ENCODE data around the gene ANKRD13C.

ANKRD13C gene

GRCh38 chr1:70221238-70222121, 133.0 kb downstream of the ANKRD13C start, which contains the start of gene SRSF11 (continued):
- TF ChIP-seq, protein P1, sequence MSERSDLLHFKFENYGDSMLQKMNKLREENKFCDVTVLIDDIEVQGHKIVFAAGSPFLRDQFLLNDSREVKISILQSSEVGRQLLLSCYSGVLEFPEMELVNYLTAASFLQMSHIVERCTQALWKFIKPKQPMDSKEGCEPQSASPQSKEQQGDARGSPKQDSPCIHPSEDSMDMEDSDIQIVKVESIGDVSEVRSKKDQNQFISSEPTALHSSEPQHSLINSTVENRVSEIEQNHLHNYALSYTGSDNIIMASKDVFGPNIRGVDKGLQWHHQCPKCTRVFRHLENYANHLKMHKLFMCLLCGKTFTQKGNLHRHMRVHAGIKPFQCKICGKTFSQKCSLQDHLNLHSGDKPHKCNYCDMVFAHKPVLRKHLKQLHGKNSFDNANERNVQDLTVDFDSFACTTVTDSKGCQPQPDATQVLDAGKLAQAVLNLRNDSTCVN (tag by site-specific recombination; optimal IDR thresholded peaks at IDR 0.05), result peak; percentile 96
- TF ChIP-seq ZNF76 (tag by site-specific recombination; IDR thresholded peaks at IDR 0.05; ENCODE audit: borderline replicate concordance, low read depth) (peak; percentile 95), ZNF791 (tag by site-specific recombination; IDR thresholded peaks at IDR 0.05) (no peak), YY1 (tag by site-specific recombination; IDR thresholded peaks at IDR 0.05) (peak; percentile 62; the same call in 1 of the 2 replicates), ZNF473 (tag by site-specific recombination; IDR thresholded peaks at IDR 0.05) (no peak), PRDM1 (tag by site-specific recombination; IDR thresholded peaks at IDR 0.05) (0 out of 2 replicates have a peak, but pooled peaks have one; percentile 44), ZNF394 (tag by site-specific recombination; IDR thresholded peaks at IDR 0.05; ENCODE audit: borderline replicate concordance) (0 out of 2 replicates have a peak, but pooled peaks have one; percentile 21), ZNF335 (tag by site-specific recombination; conservative IDR thresholded peaks at IDR 0.05) (peak; percentile 76), ZNF202 (tag by site-specific recombination; IDR thresholded peaks at IDR 0.05; ENCODE audit: borderline replicate concordance) (no peak)

GRCh38 chr1:70220517-70221237, 133.8 kb downstream of the ANKRD13C start:
- Histone ChIP-seq H3K9me3 (ENCODE audit: control insufficient read depth, insufficient read depth, low read depth, low read length) (no peaks in the 10 kb centered on the region), H3K36me3 (ENCODE audit: control insufficient read depth in 2 of 2, insufficient read depth in 1 of 2, low read length in 2 of 2) (peaks cover 18 to 39% of the 10 kb centered on the region in 2 experiments), H3K4me3 (ENCODE audit: low read depth, low read length) (peak overlapping the region; percentile 93), H3K27ac (ENCODE audit: extremely low read depth, low read depth, low read length) (peak overlapping the region; percentile 99), H3K4me1 (ENCODE audit: control insufficient read depth, insufficient read depth, low read length) (peaks cover 5% of the 10 kb centered on the region)
- peak; percentile 59; the same call in 1 of the 2 replicates for TF ChIP-seq ZNF394 (tag by site-specific recombination; IDR thresholded peaks at IDR 0.05; ENCODE audit: borderline replicate concordance)
- TF ChIP-seq KLF10 (tag by site-specific recombination; IDR thresholded peaks at IDR 0.05), result 0 out of 2 replicates have a peak, but pooled peaks have one; percentile 25
- no peak for TF ChIP-seq ZFP37 (tag by site-specific recombination; IDR thresholded peaks at IDR 0.05)
- no peak for TF ChIP-seq KLF8 (tag by site-specific recombination; IDR thresholded peaks at IDR 0.05)
- TF ChIP-seq, protein P2, sequence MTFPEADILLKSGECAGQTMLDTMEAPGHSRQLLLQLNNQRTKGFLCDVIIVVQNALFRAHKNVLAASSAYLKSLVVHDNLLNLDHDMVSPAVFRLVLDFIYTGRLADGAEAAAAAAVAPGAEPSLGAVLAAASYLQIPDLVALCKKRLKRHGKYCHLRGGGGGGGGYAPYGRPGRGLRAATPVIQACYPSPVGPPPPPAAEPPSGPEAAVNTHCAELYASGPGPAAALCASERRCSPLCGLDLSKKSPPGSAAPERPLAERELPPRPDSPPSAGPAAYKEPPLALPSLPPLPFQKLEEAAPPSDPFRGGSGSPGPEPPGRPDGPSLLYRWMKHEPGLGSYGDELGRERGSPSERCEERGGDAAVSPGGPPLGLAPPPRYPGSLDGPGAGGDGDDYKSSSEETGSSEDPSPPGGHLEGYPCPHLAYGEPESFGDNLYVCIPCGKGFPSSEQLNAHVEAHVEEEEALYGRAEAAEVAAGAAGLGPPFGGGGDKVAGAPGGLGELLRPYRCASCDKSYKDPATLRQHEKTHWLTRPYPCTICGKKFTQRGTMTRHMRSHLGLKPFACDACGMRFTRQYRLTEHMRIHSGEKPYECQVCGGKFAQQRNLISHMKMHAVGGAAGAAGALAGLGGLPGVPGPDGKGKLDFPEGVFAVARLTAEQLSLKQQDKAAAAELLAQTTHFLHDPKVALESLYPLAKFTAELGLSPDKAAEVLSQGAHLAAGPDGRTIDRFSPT (tag by site-specific recombination; IDR thresholded peaks at IDR 0.05), result 0 out of 2 replicates have a peak, but pooled peaks have one; percentile 19
- TF ChIP-seq, protein P3, sequence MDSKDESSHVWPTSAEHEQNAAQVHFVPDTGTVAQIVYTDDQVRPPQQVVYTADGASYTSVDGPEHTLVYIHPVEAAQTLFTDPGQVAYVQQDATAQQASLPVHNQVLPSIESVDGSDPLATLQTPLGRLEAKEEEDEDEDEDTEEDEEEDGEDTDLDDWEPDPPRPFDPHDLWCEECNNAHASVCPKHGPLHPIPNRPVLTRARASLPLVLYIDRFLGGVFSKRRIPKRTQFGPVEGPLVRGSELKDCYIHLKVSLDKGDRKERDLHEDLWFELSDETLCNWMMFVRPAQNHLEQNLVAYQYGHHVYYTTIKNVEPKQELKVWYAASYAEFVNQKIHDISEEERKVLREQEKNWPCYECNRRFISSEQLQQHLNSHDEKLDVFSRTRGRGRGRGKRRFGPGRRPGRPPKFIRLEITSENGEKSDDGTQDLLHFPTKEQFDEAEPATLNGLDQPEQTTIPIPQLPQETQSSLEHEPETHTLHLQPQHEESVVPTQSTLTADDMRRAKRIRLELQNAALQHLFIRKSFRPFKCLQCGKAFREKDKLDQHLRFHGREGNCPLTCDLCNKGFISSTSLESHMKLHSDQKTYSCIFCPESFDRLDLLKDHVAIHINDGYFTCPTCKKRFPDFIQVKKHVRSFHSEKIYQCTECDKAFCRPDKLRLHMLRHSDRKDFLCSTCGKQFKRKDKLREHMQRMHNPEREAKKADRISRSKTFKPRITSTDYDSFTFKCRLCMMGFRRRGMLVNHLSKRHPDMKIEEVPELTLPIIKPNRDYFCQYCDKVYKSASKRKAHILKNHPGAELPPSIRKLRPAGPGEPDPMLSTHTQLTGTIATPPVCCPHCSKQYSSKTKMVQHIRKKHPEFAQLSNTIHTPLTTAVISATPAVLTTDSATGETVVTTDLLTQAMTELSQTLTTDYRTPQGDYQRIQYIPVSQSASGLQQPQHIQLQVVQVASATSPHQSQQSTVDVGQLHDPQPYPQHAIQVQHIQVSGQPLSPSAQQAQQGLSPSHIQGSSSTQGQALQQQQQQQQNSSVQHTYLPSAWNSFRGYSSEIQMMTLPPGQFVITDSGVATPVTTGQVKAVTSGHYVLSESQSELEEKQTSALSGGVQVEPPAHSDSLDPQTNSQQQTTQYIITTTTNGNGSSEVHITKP (tag by site-specific recombination; IDR thresholded peaks at IDR 0.05), result 0 out of 2 replicates have a peak, but pooled peaks have one; percentile 35
- TF ChIP-seq ZNF335 (tag by site-specific recombination; conservative IDR thresholded peaks at IDR 0.05), result peak; percentile 9; the same call in 1 of the 2 replicates
- ChIA-PET CTCF (interaction anchor here (0.5 to 1.9 kb wide), 5 partner anchors 15 to 840 kb away, joined by 3 to 6 read pairs (median 4); no protein-coding TSS in a partner anchor), POLR2A (interaction anchor here (0.7 to 2.4 kb wide), 8 partner anchors 10 to 287 kb away, joined by 3 to 29 read pairs (median 5); partner anchors contain the start of genes ANKRD13C, CTH and LRRC40)
